Measurements from ENCODE around the gene NUP153.

DNA sequence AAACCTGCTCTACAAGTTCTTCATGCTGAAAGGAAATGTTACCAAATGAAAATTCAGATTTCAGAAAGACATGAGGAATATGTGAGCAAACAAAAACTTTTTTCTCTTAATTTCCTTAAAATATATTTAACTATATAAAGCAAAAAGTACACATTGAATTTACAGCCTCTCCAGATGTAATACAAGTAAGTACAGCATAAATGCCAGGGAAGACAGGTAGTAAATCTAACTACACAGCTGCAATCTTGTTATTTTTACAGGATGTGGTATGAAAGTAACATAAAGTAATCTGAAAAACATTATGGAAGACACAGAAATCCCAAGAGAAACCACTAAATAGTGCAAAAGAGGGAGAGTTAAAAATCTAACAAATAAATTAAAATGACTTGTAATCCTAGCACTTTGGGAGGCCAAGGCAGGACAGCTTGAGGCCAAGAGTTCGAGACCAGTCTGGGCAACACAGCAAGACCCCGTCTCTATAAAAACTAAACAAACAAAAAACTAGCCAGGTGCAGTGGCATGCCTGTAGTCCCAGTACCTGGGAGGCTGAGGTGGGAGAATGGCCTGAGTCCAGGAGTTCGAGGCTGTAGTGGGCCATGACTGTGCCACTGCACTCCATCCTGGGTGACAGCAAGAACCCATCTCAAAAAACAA, 55.9 kb downstream of the NUP153 start:
- TF ChIP-seq EZH2 (IDR thresholded peaks at IDR 0.05) (no peak), CTCF (IDR thresholded peaks at IDR 0.05) (no peak), EZH2phosphoT487 (IDR thresholded peaks at IDR 0.05) (no peak)

Measured in neural progenitor cell (in vitro differentiated cells).